GM19467 (cell line): ENCODE data around the gene HOXD10.

Experiments
- ATAC-seq: cut with Tn5 transposase; IDR thresholded peaks from one replicate; pipeline ENCODE4 v1.9.1; 2021; ENCODE audit warnings: mild to moderate bottlenecking, moderate library complexity; ENCODE audit not compliant: unreplicated experiment

HOXD10 gene

DNA sequence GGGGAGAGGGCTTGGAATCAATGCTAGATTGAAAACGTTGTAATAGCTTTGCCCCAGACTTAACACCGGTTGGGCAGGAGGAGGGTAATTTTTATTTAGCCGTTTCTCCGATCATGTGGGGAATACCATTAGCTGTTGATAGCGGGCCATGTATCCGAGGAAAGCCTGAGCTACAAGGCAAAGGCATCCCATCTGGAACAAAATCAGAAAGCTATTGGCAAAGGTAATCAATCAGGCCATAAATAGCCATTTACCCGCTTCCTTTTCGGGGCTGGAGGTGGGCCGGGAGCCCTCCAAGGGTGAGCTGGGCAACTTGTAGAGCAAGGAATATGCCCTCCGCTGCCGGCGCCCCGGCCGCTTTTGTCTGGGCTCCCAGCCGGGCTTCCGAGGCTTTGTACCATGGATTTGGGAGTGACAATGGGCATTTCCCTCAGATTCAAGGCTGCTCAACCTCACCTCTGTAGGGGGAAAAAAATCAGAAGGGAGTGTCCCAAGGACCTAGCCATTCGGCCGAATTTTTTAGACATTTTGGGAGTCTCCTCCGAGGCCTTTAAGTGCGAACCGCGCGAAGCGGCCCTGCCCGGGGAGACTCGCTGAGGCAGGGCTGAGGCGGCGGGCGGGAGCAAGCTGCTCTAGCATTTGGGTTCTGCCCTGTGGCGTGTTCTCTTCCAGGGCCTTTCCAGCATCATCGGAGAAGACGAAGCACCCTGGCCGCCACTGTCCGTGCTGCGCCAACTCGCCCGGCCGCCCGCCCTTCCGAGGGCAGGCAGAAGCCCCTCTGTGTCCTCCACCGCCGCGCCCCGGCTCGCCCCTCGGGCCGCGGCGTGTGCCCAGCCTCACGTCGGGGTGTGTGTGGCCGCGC, 4.8 kb downstream of the HOXD10 start:
- no peak for ATAC-seq

DNA sequence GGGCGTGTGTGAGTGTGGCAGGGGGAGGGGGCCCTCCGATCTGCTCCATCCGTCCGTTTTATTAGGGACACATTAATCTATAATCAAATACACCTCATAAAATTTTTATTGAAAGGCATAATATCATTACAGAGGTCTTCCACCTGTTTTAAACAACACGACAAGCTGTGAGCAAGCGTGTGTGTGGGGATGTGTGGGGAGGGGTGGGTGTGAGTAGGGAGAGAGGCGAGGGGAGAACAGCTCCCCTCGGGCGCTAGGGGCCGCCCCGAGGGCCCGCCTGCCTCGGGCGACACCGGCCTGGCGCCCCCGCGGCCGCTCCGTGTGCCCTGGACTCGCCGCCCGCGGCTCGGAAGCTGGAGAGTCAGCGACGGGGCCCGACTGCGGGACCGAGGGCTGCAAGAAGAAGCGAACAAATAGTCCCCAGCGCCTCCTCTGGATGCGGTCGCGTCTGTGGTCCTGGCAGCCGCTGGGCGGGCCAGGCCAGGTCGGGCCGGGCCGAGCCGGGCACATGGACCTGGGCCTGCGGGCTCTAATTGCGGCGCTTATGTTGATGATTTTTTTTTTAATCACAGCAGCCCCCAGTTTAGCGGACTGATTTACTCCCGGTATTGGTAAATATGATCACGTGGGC, 5.6 kb downstream of the HOXD10 start:
- ATAC-seq = no peak

DNA sequence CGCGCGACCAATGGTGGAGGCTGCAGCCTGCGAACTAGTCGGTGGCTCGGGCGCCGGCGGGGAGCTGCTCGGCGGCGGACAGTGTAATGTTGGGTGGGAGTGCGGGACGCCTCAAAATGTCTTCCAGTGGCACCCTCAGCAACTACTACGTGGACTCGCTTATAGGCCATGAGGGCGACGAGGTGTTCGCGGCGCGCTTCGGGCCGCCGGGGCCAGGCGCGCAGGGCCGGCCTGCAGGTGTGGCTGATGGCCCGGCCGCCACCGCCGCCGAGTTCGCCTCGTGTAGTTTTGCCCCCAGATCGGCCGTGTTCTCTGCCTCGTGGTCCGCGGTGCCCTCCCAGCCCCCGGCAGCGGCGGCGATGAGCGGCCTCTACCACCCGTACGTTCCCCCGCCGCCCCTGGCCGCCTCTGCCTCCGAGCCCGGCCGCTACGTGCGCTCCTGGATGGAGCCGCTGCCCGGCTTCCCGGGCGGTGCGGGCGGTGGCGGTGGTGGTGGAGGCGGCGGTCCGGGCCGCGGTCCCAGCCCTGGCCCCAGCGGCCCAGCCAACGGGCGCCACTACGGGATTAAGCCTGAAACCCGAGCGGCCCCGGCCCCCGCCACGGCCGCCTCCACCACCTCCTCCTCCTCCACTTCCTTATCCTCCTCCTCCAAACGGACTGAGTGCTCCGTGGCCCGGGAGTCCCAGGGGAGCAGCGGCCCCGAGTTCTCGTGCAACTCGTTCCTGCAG, 6.3 kb downstream of the HOXD10 start, which contains the start of gene HOXD9:
HOXD9 (plus strand) TSS at position 37 of the 728 bp plus-strand sequence; CDS start at position 87, 50 bp downstream.
- no peak for ATAC-seq

DNA sequence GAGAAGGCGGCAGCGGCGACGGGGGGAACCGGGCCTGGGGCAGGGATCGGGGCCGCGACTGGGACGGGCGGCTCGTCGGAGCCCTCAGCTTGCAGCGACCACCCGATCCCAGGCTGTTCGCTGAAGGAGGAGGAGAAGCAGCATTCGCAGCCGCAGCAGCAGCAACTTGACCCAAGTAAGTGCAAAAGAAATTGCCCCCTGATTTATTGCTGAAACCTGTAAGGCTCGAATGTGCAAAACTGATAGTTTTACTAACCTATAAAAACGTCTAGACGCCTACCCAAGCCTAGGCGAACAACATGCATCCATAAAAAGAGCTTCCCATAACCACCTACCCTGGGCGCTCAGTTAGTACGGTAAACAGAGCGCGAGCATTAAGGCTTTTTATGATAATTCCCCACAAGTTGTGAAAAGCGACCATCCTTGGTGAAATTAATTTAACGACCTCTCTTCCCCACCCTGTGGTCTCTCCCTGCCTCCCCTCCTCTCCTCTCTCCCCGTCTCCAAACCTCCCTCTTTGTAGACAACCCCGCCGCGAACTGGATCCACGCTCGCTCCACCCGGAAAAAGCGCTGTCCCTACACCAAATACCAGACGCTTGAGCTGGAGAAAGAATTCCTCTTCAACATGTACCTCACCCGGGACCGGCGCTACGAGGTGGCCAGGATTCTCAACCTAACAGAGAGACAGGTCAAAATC, 7.0 kb downstream of the HOXD10 start:
- no peak for ATAC-seq

DNA sequence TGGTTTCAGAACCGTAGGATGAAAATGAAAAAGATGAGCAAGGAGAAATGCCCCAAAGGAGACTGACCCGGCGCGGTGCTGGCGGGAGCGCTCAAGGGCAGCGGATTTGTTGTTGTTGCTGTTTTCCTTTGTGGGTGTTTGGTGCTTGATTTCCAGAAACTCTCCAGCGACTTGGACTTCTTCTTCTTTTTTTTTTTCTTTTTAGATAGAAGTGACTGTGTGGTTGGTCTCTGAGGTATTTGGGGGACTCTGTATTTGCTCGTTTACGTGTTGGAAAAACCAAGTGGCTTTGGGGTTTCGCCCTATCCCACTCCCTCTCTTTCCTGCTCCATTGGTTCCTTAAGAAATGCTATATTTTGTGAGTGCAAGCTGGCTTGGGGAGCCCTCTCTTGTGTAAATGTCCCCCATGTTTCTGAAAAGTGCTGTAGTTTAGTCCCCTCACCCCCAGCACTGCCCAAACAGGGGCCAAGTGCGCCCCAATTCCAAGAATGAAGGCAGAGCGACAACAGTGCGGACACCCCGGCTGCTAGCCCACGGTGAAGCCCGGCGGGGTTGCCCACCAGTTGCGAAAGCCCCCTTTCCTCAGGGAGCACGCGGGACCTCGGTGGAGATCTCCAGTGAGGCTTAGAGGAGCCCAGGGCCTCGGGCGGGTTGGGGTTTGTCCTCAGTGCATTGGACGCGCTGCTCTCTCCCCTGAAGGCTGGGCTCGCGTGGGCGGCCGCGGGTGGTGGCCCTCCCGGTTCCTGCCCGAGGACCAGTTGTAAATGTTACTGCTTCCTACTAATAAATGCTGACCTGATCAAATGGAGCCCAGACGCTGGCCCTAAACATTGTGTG, 7.8 kb downstream of the HOXD10 start:
- ATAC-seq = no peak

DNA sequence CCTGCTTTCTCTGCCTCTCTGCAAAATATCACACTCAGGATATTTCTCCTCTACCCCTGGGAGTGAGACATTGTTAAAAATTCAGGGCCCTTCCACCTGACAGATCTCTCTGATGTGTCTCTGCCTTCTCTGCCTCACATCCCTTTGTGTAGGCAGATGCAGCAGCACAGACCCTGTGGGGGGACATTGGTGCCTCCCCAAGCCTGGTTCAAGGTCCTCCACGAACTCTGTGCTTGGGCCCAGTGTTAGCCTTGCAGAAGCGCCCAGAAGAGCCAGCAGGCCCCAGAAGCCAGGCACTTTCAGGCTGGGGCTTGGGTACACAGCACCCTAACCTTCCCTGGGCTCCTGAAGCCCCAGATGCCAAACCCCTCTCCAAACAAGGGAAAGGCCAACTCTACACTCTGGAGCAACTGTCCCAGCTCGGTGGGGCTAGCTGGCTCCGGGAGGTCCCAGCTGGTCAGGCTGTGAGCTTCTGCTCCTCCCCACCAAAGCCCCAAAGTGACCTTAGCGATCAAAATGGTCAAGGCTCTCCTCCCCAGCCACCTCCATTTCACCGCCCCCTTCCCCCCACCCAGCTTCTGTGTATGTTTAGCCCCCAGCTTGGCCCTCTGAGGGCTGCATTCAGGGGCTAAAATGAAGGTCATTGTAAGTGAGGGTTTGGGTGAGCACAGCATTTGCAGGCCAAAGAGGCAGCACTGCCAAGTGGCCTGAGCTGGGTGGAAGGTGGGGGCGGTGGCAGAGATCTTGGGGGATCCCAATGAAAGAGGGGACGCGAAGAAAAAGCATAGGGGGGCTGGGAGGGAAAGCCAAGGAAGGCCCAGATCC, 8.6 kb downstream of the HOXD10 start:
- no peak for ATAC-seq

DNA sequence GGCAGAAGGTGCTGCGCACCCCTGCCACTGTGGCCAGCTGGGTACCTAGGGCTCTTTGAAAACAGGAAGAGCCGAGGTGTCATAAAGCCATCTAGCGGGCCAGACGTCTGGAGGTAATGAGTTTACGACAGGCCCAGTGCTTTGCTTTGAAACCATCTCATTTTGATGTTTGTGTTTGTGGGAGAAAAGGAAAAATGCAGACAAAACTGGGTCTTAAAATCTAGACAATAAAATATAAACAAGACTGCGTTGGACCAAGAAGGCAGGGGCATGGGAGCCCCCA, 9.1 kb downstream of the HOXD10 start:
- ATAC-seq = no peak

DNA sequence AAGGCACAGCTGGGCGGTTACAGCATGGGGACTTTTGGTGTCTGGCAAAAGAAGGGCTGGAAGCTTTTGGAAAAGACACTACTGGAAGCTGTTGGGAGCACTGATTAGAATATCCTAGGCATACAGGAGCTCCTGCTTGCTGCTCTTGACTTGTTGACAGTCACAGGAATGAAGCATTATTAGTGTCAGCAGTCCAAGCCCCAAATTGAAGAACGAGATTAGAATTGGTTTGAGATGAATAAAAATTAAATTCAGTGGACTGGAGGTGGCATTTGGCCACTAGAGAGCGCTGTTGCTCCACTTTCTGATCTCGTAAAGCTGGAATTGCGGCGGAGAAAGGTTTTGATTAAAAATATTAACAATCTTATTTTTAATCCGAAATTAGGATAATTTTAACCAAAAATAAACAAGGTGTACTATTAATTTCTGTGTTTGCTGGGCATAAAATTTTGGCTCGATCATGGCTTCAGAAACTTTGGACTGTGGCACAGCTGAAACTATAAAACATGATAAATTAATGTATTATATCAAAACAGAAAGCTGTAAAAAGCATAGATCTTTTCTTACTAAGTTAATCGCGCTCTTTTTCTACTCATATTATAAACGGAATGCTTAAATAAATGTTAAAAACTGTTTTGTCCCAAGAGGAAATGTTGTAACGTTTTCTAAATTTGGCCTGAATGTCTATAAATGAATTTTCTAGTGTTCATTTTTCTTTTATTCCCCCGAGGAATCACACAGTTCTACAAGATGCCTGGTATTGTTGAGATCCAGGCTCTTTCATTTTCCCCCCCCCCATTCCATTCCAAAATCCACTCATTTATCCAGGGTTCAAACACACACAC, 10.6 kb downstream of the HOXD10 start:
- no peak for ATAC-seq

DNA sequence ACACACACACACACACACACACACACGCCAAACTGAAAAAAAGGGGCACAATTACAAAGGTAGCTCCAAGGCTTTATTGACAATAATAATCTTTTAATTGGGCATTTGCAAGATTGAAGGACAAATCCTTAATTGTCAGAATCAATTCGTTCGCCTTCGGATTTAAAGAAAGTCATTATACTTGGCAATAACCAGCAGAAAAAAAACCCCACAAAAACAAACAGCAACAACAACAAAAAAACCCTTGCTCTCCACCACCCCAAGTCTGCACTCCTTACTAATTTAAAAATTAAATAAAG, 11.1 kb downstream of the HOXD10 start:
- no peak for ATAC-seq

DNA sequence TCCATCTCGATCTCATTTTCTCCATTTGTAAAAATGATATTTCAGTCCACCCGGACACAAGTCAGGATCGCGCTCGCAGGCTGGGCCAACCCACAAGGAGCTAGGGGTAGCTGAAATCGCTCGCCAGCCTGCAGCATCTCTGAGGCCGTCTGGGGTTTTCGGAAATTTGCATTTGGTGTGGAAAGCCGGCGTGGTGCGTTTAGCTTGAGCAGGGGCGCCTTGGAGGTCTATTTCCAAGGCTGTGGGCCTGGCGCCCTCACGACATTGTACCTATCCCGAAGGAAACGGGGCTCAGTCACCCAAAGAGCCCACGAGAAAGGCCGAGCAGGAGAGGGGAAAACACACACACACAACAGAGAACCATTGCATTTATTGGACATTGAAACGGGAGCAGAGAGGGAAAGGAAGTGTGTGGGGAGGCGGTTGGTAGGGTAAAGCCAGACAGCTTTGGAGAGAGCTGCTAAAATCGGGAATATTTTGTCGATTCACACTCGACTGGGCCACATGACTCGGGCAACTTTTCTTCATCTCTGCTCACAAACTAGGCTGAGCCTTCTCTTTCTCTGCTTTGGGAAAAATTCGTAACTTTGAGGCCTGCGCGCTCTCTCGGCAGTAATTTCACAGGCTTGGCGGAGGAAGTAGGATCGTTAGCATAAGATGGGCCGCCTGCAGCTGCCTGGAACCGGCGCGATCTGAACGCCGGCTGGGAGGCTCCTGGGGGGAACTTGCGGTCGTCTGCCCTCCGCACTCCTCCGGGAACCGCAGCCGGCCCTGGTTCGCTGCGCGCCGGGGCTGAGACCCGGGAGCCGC, 11.8 kb downstream of the HOXD10 start:
- ATAC-seq = no peak

DNA sequence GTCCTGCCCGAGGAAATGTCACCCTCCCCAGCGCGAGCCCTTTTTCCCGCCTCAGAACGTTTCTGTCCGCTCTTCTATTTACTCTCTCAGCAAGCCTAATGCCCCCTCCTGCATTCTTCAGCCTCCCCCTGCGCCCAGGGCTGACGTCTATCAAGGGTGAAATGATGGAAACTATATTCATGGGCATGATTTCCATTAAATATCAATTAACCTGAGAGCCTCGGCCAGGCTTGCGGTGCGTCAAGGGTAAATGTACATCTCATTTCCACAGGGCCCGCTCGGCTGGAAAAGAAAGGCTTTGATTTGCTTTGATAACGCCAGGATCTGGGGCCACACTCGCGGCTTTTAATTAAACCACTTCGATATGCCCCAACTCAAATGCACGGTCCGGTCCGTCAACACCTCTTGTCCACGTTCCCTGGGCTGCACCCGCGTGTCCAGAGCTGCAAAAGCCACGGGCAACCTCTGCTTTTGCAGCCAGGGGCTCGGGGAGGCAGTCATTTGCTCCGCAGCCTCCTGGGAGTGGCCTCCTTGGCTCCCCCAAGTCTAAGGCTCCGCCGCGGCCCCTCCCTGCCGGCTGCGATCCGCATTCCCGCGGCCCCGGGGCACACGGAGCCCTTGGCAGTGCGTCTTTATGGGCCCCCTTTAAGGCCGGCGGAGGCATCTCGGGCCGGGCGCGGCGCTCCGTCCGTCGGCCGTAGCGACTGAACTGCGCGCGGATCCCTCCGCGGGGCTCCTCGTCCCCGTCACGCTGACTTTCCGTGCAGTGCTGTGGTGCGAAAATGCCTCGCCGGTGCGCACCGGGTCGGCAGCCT, 12.6 kb downstream of the HOXD10 start, which contains the start of gene HOXD8:
HOXD8 (plus strand) TSS at position 724 of the 815 bp plus-strand sequence. CDS start 662 bp downstream, outside the sequence.
- ATAC-seq = no peak

DNA sequence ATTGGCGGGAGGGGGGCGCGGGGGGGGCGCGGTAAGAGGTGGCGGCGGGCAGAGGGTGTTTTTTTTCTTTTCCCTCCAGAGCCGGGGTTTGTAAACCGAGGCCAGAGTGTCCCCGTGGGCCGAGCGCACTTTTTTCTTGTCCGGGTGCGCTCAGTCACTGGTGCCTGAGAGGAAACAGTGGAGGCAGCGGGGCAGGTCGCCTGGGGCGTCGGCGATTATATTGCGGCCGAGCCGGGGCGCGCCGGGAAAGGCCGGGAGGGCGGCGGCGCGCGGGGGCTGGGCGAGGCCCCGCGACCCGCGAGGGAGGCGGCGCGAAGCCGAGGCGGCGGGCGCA, 13.2 kb downstream of the HOXD10 start:
- ATAC-seq = no peak

DNA sequence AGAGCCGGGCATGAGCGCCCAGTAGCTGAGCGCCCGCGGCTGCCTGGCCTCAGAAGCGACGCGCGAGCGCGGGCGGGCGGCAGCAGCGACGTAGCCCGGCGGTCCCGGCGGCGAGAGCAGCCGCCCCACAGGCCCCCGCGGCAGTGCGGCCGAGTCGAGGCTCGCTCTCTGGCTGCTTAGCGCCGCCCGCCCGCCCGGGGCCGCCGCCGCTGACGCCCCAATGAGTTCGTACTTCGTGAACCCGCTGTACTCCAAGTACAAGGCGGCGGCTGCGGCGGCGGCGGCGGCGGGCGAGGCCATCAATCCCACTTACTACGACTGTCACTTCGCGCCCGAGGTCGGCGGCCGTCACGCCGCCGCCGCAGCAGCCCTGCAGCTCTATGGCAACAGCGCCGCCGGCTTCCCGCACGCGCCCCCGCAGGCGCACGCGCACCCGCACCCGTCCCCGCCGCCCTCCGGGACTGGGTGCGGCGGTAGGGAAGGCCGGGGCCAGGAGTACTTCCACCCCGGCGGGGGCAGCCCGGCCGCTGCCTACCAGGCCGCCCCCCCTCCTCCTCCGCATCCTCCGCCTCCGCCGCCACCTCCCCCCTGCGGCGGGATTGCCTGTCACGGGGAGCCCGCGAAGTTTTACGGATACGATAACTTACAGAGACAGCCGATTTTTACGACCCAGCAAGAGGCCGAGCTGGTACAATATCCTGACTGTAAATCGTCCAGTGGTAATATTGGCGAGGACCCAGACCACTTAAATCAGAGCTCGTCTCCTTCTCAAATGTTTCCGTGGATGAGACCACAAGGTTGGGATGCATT, 13.8 kb downstream of the HOXD10 start:
- no peak for ATAC-seq

DNA sequence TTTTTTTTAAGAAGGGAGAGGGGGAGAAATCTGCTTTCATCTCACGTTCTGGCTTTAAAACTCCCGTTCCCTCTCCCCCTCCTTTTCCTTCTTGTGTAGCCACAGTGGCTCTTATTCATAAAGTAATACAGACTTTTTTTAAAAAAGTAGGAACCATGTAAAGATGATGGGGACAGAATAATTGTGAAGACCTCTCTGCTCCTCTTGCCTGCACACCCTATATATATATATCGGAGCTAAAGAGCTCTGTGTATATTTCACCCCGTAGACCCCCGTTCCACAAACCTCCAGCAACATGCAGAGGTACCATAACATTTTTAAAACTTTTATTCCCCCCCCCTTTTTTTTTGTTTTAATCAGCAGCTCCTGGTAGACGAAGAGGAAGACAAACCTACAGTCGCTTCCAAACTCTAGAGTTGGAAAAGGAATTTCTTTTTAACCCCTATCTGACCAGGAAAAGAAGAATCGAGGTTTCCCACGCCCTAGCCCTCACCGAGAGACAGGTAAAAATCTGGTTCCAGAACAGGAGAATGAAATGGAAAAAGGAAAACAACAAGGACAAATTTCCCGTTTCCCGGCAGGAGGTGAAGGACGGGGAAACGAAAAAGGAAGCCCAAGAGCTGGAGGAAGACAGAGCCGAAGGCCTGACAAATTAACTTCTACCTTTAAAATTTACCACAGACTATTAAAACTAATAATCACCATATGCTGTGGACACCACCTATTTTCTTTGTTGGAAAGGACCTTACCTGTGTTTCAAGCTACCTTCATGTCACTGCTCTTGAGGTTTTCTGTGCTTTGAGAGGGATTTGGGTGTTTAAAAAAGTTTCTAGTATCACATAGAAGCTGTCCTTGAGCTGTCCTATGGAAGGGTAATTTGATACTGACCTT, 14.6 kb downstream of the HOXD10 start:
- no peak for ATAC-seq

DNA sequence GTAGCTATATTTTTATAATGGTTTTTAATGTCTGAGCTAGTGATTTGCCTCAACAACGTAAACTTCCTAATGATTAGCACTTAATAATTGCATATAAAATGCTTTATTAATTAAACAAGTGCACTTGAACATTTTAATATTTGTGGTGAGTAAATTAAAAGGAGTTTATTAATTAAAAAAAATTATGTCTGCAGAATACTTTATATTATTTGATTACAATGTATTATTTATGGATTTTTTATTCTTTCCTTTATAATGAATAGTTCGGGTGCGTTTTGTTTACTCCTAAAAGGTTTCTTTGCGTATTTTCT, 15.2 kb downstream of the HOXD10 start:
- no peak for ATAC-seq
